HepG2 (cell line): Measurements from ENCODE around the gene TLDC2. TPM values are rescaled to one million over a fixed set of nuclear protein-coding genes. Genes with fewer than 3 reads are reported as not detected.

Experiments
- ATAC-seq: fragments of 200-7000 bp; cut with Tn5 transposase; 3 replicates; pipeline ENCODE4 v1.9.1; 2020; ENCODE audit warnings: mild to moderate bottlenecking, moderate library complexity
- BruUV-seq: library from RNA; stranded (reverse); fragments of 400-500 nt; replicated peaks from 2 replicates; lab custom pipeline; 2021; lab: Mats Ljungman, UMichigan
- CTCF ChIA-PET: fragments of 300-600 bp; formaldehyde crosslinking; extraction: SDS; loops from one replicate; lab custom pipeline; 2021; ENCODE audit warnings: low total read pairs, inconsistent platforms, low intra/inter-chr PET ratio; lab: Yijun Ruan, JAX
- POLR2A ChIA-PET: fragments of 350-600 bp; sonication (Branson Sonifier 250); formaldehyde crosslinking; loops from one replicate; lab custom pipeline; 2020; ENCODE audit warnings: antibody characterized with exemption, inconsistent platforms; lab: Yijun Ruan, JAX
- DNase-seq: peaks from one replicate; pipeline ENCODE4 v3.0.0-alpha.2; 2015; ENCODE audit warnings: low spot score
- FAIRE-seq: peaks from 3 replicates; lab custom pipeline; 2011; peaks lifted over from hg19 to GRCh38; lab: Jason Lieb, UNC
- H2AFZ ChIP-seq: one replicate; pipeline ENCODE4 v1.6.1; 2011; ENCODE audit warnings: low read length, inconsistent platforms
- H3K27ac ChIP-seq: fragments of 300-600 bp; 3 replicates; pipeline ENCODE4 v1.8.0; 2011; ENCODE audit warnings: mixed run types, mild to moderate bottlenecking, mixed read lengths, low read length, inconsistent platforms; ENCODE audit not compliant: insufficient read depth; ENCODE audit errors: extremely low read length
- H3K27me3 ChIP-seq, 2 experiments: fragments of 200-600 bp in 1 of 2; 2 replicates in 1 of 2; 3 replicates in 1 of 2; pipeline versions ENCODE4 v1.6.0 to v1.8.0; 2011; ENCODE audit warnings: low read length in 2 of 2, mild to moderate bottlenecking in 2 of 2, moderate library complexity in 2 of 2, inconsistent platforms in 1 of 2; ENCODE audit not compliant: insufficient read depth in 2 of 2, control insufficient read depth in 1 of 2
- H3K36me3 ChIP-seq, 2 experiments: fragments of 200-600 bp in 1 of 2; replicated peaks in 1 of 2; 2 replicates in 1 of 2; 3 replicates in 1 of 2; pipeline versions ENCODE4 v1.5.1 to v1.8.0; 2011; ENCODE audit warnings: low read length in 2 of 2, inconsistent platforms in 1 of 2; ENCODE audit not compliant: insufficient read depth in 2 of 2, control insufficient read depth in 1 of 2
- H3K4me1 ChIP-seq: 2 replicates; pipeline ENCODE4 v1.5.1; 2012; ENCODE audit warnings: low read length, inconsistent platforms; ENCODE audit not compliant: insufficient read depth
- H3K4me2 ChIP-seq: 2 replicates; pipeline ENCODE4 v1.6.0; 2011; ENCODE audit warnings: low read depth, low read length, inconsistent platforms
- H3K4me3 ChIP-seq, 3 experiments: fragments of 200-600 bp in 1 of 3; sonication (generic), shearing (Covaris generic) in 1 of 3; replicated peaks in 1 of 3; 2 replicates each; pipeline ENCODE4 v1.5.1; 2011 to 2016; ENCODE audit warnings: low read length in 3 of 3, inconsistent platforms in 2 of 3, low read depth in 2 of 3, mild to moderate bottlenecking in 2 of 3, control low read depth in 1 of 3, mixed read lengths in 1 of 3; ENCODE audit not compliant: insufficient read depth in 1 of 3
- H3K79me2 ChIP-seq: one replicate; pipeline ENCODE4 v1.6.1; 2011; ENCODE audit warnings: low read length, inconsistent platforms; ENCODE audit not compliant: insufficient read depth
- H3K9ac ChIP-seq: 2 replicates; pipeline ENCODE4 v1.6.0; 2011; ENCODE audit warnings: mild to moderate bottlenecking, low read depth, low read length, inconsistent platforms; ENCODE audit not compliant: insufficient read depth
- H3K9me3 ChIP-seq: 2 replicates; pipeline ENCODE4 v1.5.1; 2012; ENCODE audit warnings: mild to moderate bottlenecking, low read length
- H4K20me1 ChIP-seq: 2 replicates; pipeline ENCODE4 v1.6.0; 2011; ENCODE audit warnings: inconsistent platforms, mild to moderate bottlenecking, low read length, moderate library complexity; ENCODE audit not compliant: insufficient read depth
- FOXA1 ChIP-seq, 2 experiments: fragments of 450-650 bp in 1 of 2; sonication (generic) in 1 of 2; formaldehyde crosslinking in 1 of 2; IDR thresholded peaks; 2 replicates each; pipeline versions ENCODE4 v1.4.0 to v1.6.1; 2016 to 2020; ENCODE audit warnings: missing genetic modification reagents in 1 of 2
- SRSF1 ChIP-seq: fragments of 200-400 bp; formaldehyde crosslinking; optimal IDR thresholded peaks from 2 replicates; pipeline ENCODE3; 2017; ENCODE audit warnings: mild to moderate bottlenecking, low read depth, low read length, moderate library complexity
- WGBS: methylation state at CpG from one replicate; pipeline ENCODE4 v1.1.6; 2017; ENCODE audit warnings: low lambda C conversion rate; 5-methylcytosine and 5-hydroxymethylcytosine counted together
- in situ Hi-C: cut with HindIII; loops from 2 replicates; pipeline ENCODE4 v1.10.0; 2017; ENCODE audit warnings: low pct_unique_long_range_greater_than_20kb; ENCODE audit not compliant: extremely low pct_ligation_motif_present
- intact Hi-C: fragments of 100-400 bp; cut with micrococcal nuclease; formaldehyde crosslinking; loops from one replicate; pipeline ENCODE4 v1.10.0; 2022; ENCODE audit not compliant: unreplicated experiment
- polyA plus RNA-seq, 8 experiments: library from polyadenylated mRNA; depleted of rRNA in 3 of 8; stranded (reverse) in 7 of 8; unstranded in 1 of 8; fragments of >200 nt; fragmentation: Illumina TruSeq in 4 of 8; extraction: Trizol in 4 of 8; gene quantifications; 2 replicates each; pipeline versions ENCODE4 v1.2.1 to v1.2.3, GENCODE V29; 2011 to 2016; ENCODE audit warnings: low read depth in 4 of 8, missing spikeins in 1 of 8, mixed read lengths in 1 of 8; ENCODE audit not compliant: insufficient read depth in 1 of 8
- total RNA-seq, 5 experiments: library from RNA; depleted of rRNA; stranded (reverse); fragments of >200 nt; fragmentation: Illumina TruSeq; extraction: Trizol; gene quantifications; 2 replicates each; pipeline ENCODE4 v1.2.3, GENCODE V29; 2016; ENCODE audit warnings: low read depth in 1 of 5

Gene TLDC2
- total and polyA plus RNA-seq, 2 of the 13 experiments (the other 11 are each of a cell fraction or from before 2014, with no cell fraction given), result 1.5 to 1.6 TPM

- Histone ChIP-seq H3K9me3 (no peaks in the 10 kb centered on the region), H4K20me1 (no peaks in the 10 kb centered on the region), H3K27ac (no peak overlapping the region), H3K36me3 (peaks cover 3 to 27% of the 10 kb centered on the region in 2 experiments), H3K4me1 (peaks cover 42% of the 10 kb centered on the region), H3K4me3 (no peak overlapping the region), H3K79me2 (no peaks in the 10 kb centered on the region), H2AFZ (no peak overlapping the region), H3K9ac (no peak overlapping the region), H3K27me3 (no peaks in the 10 kb centered on the region), H3K4me2 (no peak overlapping the region)
- intact Hi-C loops (no loop called here), in situ Hi-C loops (no loop called here)
- FAIRE-seq (no peak), DNase-seq (no peak), ATAC-seq (no peak)
- TF ChIP-seq SRSF1, result no peak
- TF ChIP-seq FOXA1 (IDR thresholded peaks at IDR 0.05), result no peak
- no peak for TF ChIP-seq FOXA1 (CRISPR knock-in tag; IDR thresholded peaks at IDR 0.05)
- WGBS, result 84% methylated on average over 1 of the region's 1 CpG
- CTCF ChIA-PET, result no interaction called here
- BruUV-seq, result no TSS peak
- POLR2A ChIA-PET, result no interaction called here
Observed at GRCh38 chr20:36941401-36941835, 65.5 kb downstream of the TLDC2 start.

Other genes with a start within 250 kb of the TLDC2 start
- 1.6 and 1.8 TPM in 2 replicates for gene SLA2, start 229.9 kb upstream of the TLDC2 start, total RNA-seq (2016; rRNA removed; fragmentation: Illumina TruSeq; extraction: Trizol)
- gene SLA2, start 229.9 kb upstream of the TLDC2 start, polyA plus RNA-seq (2011; rRNA removed), result 3.6 and 4.5 TPM in 2 replicates
- gene NDRG3, start 130.0 kb upstream of the TLDC2 start, total RNA-seq (2016; rRNA removed; fragmentation: Illumina TruSeq; extraction: Trizol), result 36.0 and 43.3 TPM in 2 replicates
- gene NDRG3, start 130.0 kb upstream of the TLDC2 start, polyA plus RNA-seq (2011; rRNA removed), result 34.7 and 40.5 TPM in 2 replicates
- 53.7 and 82.4 TPM in 2 replicates for gene DSN1, start 102.4 kb upstream of the TLDC2 start, total RNA-seq (2016; rRNA removed; fragmentation: Illumina TruSeq; extraction: Trizol)
- 10.5 and 18.7 TPM in 2 replicates for gene DSN1, start 102.4 kb upstream of the TLDC2 start, polyA plus RNA-seq (2011; rRNA removed)
- gene SAMHD1, start 75.6 kb downstream of the TLDC2 start, total RNA-seq (2016; rRNA removed; fragmentation: Illumina TruSeq; extraction: Trizol), result 43.5 and 57.7 TPM in 2 replicates
- gene SAMHD1, start 75.6 kb downstream of the TLDC2 start, polyA plus RNA-seq (2011; rRNA removed), result 13.2 and 16.9 TPM in 2 replicates
- gene RBL1, start 219.9 kb downstream of the TLDC2 start, total RNA-seq (2016; rRNA removed; fragmentation: Illumina TruSeq; extraction: Trizol), result 25.9 and 27.5 TPM in 2 replicates
- gene RBL1, start 219.9 kb downstream of the TLDC2 start, polyA plus RNA-seq (2011; rRNA removed), result 4.4 and 6.0 TPM in 2 replicates